Coronary artery (tissue), 2 donors: ENCODE data around the gene CNPPD1.

Experiments used
- DNase-seq: peaks from one replicate; pipeline ENCODE4 v3.0.0-alpha.2; 2017; ENCODE audit warnings: low spot score
- H3K27ac ChIP-seq, 2 donors: fragments of 200-600 bp; sonication (generic); one replicate each; pipeline ENCODE4 v1.5.1; 2016 to 2019
- H3K4me3 ChIP-seq: fragments of 200-600 bp; sonication (generic); 2 replicates; pipeline ENCODE4 v1.5.1; 2016; ENCODE audit warnings: mild to moderate bottlenecking, moderate library complexity
- TF ChIP-seq, protein P1 (sequence below): fragments of 200-600 bp; sonication (generic); IDR thresholded peaks from one replicate; pipeline ENCODE4 v1.5.1; 2019; ENCODE audit warnings: antibody characterized with exemption

Gene CNPPD1

DNA sequence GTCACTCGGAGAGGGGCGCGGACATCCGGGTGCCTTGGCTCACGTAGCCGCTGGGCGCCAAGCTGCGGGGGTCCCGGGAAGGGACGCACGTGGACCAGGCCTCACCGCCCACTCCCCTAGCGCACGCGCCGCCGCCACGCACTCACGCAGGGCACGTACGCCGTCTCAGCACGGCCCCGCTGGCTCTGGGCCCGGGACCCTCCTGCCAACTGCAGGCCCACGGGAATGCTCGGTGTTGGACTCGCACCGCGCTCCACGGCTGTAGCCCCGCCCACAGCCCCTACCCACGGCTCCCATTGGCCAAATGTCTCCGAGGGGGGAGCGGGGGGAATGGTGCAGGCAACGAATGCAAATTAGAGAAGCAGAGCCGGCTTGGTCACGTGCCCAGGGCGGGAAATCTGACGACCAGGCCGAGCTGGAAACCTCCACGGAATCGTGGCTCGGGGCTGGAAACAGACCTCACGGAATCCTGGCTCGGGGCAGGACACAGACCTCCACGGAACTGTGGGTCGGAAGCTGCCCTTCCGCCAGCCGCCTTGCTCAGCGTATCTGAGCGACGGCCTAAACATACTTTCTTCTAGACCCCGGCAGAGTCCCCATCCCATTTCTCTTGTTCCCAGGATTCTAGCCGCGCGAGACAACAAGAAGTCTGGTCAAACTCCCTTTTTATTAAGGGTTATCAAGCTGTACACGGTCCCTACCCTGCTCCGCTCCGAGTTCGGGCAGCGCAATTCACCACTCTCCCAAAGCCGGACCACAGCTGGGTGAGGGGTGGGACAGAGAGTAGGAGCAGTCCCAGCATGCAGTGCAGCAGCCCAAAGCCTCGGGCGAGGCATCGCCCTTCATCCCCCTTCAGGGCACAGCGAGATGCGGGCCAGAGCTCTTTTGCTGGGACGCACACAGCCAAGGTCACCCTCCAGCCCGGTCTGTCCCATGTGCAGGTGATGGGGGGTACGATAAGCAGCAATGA is 42.3 kb upstream of the CNPPD1 start, which contains the start of gene ABCB6:
Gene ABCB6, minus strand, starts transcription at position 227 of the 970 bp plus-strand sequence. CDS start 285 bp downstream, outside the sequence.
- peak; percentile 99 for DNase-seq
- Histone ChIP-seq H3K4me3 (peak within 1 kb of the TSS; percentile 78), H3K27ac (peak within 1 kb of the TSS; percentile 91 to 97)
- TF ChIP-seq, protein P1, sequence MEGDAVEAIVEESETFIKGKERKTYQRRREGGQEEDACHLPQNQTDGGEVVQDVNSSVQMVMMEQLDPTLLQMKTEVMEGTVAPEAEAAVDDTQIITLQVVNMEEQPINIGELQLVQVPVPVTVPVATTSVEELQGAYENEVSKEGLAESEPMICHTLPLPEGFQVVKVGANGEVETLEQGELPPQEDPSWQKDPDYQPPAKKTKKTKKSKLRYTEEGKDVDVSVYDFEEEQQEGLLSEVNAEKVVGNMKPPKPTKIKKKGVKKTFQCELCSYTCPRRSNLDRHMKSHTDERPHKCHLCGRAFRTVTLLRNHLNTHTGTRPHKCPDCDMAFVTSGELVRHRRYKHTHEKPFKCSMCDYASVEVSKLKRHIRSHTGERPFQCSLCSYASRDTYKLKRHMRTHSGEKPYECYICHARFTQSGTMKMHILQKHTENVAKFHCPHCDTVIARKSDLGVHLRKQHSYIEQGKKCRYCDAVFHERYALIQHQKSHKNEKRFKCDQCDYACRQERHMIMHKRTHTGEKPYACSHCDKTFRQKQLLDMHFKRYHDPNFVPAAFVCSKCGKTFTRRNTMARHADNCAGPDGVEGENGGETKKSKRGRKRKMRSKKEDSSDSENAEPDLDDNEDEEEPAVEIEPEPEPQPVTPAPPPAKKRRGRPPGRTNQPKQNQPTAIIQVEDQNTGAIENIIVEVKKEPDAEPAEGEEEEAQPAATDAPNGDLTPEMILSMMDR = no peak

DNA sequence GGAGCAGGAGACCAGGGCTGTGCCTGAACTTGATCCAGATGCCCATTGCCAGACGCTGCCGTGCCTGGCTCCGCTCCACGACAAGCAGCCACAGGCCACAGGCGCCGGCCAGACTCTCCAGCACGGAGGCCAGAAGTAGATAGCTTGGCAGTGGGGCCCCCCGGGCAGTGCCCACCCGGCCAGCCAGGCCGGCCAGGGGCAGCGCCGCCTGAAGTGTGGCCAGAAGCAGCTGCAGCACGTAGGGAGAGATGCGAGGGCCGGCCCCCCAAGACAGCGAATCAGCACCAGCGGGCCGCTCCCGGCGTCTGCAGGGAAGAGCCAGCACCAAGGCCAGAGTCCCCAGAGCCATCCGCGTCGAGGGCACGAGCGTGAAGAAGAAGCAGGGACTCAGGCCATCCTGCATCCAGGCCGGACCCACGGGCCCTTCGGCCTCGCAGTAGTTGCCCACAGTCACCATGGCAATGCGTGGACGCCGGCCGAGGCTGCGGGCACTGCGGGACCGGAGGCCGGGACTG is 41.5 kb upstream of the CNPPD1 start:
- Histone ChIP-seq H3K4me3 (peak overlapping the region; percentile 78), H3K27ac (peak overlapping the region; percentile 91 to 97)
- DNase-seq = peak; percentile 92
- TF ChIP-seq, protein P1 = no peak

DNA sequence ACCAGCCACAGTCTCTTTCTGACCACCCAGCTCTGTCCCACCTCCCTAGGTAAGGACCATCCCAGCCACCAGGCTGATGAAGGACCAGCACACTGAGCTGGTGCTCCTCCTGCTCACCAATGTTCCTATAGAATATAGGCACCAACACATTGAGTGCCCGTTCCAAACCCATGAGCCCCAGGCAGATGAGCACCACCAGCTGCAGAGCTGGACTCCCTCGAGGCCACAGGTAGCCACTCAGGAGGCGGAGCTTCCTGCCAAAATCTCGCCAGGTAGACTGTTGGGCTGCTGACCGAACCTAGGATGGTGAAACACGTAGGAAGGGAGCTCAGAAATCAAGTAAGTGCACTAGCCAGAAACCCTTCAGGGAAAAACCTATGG is 39.8 kb upstream of the CNPPD1 start:
- Histone ChIP-seq H3K4me3 (no peak overlapping the region), H3K27ac (peak overlapping the region; percentile 15 to 91)
- TF ChIP-seq, protein P1 = no peak
- no peak for DNase-seq

DNA sequence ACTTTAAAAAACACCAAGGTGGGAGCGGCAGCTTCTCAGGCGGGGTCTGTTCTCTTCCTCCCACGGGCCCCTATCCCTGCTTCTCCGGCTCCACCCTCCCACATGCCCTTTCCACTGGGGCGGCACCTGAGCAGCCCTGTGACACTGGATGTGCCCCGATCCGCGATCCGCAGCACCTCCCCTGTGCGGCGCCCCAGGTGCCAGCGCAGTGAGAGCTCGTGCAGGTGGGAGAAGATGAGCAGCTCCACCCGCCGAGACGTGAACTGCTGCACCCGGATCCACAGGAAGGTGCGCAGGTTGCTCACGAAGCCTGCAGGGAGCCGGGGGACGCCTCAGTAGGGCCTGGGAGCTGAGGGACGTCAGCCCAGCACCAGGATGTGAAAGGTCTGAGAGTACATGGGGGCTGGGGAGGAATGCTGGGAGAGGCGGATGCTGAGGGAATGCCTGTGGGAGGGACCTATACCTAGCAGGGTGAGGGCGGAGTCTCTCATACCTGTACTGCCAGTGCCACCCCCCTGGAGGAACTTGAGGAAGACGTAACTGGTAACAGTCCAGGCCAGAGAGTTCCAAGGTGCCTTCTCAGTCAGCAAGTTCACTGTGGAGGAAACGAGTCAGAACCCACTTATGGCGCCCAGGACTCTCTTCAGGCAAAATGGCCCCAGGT is 39.3 kb upstream of the CNPPD1 start:
- peak overlapping the region in 1 of 2 donors; percentile 15 for H3K27ac ChIP-seq
- TF ChIP-seq, protein P1 = no peak
- DNase-seq = no peak
- no peak overlapping the region for H3K4me3 ChIP-seq

DNA sequence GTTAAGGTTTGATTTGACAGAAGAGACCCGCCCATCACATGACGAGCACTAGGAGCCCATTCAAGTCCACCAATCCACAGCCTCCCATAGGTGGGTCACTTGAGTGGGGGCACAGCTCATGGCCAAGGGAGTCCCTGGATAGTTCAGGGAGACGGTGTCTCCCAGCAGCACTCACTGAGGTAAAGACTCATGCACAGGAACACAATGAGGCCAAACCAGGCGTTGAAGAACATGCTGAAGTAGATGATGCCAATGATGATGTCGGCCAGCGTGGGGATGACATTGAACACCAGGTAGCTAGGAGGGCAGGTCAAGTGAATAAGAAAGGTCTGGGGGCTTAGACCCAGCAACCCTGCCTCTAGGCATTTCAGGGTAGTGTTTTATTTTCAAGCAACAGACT is 38.1 kb upstream of the CNPPD1 start:
- Histone ChIP-seq H3K27ac (no peak overlapping the region), H3K4me3 (no peak overlapping the region)
- TF ChIP-seq, protein P1 = no peak
- no peak for DNase-seq

DNA sequence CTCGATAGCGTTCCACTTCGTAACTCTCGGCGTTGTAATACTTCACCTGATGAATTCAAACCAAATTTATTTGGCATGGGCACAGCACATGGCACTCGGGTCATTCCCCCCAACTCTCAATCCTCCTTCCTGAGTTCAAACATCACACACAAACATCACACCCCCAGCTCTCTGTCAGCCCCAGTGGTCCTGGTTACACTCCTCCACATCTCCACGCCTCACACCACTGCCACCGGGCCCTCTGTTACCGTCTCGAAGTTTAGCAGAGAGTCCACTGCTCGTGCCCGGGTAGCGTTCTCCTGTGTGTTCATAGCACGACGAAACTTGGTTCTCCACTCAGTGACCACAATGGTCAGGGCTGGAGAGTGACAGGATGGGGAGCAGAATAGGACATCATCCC is 37.4 kb upstream of the CNPPD1 start:
- DNase-seq = peak; percentile 46
- Histone ChIP-seq H3K4me3 (no peak overlapping the region), H3K27ac (no peak overlapping the region)
- TF ChIP-seq, protein P1 = no peak
